SHP77 treated with DMSO at 0.1 percent for 48 hours (cell line): ENCODE data around the gene UBAP2.
"Not testable (repeated sequence)": the region's sequence is repeated elsewhere in the genome, so short reads cannot be mapped to it uniquely, and the experiment has no call there.

Experiments used
- DNase-seq: peaks from one replicate; lab custom pipeline; 2025; lab: John Stamatoyannopoulos, UW

UBAP2 gene

DNA sequence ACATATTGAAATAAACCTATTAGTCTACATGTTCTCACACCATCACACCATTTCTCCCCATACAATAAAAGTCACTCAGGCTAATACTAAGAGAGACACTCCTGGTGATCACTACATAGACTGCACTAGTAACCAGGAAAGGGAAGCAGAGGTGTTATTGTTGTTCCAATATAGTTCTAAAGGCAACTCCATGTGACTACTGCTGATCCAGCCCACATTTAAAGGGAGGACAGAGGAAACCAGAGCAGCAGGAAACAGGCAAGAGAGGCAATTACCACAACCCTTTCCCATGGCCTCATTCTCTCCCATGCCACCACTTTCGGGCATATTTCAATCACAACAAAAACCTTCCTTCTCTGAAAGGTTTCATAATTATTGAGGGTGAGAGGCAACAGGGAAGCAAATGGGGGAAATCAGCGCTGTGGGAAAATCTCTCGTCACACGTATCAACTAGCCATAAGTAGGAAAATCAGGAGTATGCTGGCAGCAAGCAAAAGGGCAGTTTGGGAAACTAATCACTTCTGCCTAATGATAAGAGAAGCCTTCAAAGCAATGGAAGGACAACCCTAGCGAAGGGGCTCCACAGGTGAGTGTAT is 1.8 kb downstream of the UBAP2 start:
- no peak for DNase-seq

DNA sequence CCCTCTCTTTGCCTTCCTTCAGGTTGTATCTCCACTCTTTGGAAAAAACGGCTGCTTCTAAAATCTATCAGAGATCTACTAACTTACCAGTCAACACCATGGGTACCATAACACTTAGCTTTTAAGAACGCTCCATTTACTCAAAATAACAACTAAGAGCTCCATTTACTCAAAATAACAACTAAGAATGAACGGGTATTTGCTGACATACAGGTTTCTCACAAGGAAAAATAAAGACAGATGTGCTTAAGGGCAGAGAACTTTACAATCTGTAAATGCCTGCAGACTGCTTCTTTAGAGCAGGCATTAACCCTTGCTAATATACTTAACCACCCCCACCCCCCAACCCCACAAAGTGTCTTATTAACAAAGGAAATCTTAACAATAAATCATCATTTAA is 2.8 kb downstream of the UBAP2 start:
- no peak for DNase-seq

DNA sequence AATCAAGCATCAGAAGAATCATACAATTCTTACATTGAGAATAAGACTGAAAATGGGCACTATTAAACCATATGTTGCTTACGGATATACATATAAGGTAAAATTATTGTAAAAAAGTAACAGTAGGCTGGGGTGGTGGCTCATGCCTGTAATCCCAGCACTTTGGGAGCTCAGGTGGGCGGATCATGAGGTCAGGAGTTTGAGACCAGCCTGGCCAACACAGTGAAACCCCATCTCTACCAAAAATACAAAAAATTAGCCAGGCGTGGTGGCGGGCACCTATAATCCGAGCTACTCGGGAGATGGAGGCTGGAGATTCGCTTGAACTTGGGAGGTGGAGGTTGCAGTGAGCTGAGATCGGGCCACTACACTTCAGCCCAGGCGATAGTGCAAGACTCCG is 6.6 kb downstream of the UBAP2 start:
- not testable (repeated sequence) for DNase-seq

GRCh38 chr9:34038851-34039250 is 9.8 kb downstream of the UBAP2 start:
- DNase-seq: not testable (repeated sequence)

DNA sequence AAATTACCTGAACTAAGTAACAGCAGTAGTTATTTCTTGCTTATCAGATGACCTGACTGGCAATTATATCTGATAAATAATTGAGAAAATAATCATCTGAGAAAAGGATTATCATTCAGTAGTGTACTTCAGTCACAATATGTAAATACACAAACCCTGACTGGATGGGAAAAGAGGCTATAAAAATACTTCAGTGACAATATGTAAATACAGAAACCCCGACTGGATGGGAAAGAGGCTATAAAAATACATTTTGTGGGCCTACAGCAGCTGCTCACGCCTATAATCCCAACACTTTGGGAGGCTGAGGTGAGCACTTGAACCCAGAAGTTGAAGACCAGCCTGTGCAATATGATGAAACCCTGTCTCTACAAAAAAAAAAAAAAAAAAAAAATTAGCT is 11.1 kb downstream of the UBAP2 start:
- no peak for DNase-seq

- DNase-seq: no peak
Observed at GRCh38 chr9:34036625-34037024, 12.1 kb downstream of the UBAP2 start.

DNA sequence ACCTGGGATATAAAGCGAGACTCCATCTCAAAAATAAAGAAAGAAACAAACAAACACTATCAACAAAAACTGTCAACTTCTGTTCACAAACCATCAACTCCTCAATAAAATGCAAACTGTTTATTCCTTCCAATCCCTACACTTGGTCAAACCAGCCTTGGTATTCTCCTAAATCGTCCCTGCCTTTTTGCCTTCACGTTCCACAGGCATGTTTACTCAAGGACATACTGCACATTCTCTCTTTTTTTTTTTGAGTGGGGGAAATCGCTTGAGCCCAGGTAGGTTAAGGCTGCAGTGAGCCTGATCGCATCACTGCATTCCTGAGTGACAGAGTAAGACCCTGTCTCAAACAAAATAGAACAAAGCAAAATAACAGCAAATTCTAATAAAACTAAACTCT is 13.0 kb downstream of the UBAP2 start:
- no peak for DNase-seq

- no peak for DNase-seq
Observed at GRCh38 chr9:34034698-34035065, 14.0 kb downstream of the UBAP2 start.

DNA sequence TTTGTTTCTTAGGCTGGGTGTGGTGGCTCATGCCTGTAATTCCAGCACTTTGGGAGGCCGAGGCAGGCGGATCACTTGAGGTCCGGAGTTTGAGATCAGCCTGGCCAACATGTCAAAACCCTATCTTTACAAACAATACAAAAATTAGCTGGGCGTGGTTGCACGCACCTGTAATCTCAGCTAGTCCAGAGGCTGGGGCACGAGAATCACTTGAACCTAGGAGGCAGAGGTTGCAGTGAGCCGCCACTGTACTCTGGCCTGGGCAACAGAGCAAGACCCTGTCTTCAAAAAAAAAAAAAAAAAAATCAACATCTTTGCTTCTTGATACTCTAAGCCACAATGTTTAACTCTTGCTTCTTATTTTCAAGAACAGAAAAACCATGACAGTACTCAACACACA is 16.1 kb downstream of the UBAP2 start:
- no peak for DNase-seq

DNA sequence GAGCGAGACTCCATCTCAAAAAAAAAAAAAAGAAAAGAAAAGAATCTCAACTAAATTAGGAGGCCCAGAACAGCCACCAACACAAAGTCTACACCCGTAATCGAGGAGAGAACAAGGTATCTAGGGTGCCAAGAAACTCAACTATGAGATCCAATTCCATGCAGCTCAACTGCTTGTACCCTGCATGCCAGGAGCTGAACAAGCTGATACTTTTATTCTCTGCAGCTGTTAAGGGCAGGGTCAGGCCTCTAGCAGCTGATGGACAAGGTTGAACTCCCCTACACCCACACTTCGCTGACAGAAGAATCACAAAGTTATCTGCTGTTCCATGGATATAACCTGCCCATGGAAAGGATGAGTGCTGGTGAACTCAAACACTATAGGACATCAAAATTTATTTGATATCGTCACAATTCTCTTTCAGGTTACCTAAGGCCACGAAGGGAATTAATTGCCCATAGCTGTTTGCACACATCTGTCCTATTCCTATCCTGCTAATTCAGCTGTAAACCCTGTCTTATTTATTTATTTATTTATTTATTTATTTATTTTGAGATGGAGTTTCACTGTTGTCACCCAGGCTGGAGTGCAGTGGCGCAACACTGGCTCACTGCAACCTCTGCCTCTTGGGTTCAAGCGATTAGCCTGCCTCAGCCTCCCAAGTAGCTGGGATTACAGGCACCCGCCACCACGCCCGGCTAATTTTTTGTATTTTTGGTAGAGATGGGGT is 20.7 kb downstream of the UBAP2 start:
- no peak for DNase-seq

GRCh38 chr9:34025811-34026210 is 22.9 kb downstream of the UBAP2 start:
- no peak for DNase-seq

DNA sequence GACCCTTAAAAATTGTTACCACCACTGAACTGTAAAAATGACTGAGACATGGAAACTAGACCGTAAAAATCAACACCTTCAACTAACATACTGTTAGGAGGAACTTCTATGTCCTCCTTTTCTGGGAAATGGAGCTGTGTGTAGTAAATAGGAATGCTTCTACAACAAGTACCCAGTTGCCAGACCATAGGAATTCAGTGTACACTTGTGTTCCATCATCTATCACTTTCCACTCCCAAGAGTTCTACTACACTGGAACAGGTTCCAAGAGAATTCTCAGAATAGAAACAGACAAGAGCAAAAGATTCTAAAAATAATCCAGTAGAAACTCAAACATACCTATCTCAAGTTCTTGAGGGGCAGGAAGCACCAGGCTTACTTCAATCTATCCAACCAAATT is 23.6 kb downstream of the UBAP2 start:
- no peak for DNase-seq

DNA sequence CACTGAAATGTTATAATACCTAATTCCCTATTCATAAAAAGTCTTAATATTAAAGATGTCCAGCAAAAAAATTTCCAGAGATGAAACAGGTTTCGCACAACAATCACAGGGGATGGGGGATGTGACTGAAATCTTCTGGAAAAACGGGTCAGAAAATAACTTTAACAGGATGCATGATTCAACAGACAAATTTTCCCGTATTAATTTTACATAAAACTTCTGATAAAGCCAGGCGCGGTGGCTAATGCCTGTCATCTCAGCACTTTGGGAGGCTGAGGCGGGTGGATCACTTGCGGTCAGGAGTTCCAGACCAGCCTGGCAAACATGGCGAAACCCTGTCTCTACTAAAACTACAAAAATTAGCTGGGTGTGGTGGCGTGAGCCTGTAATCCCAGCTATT is 24.2 kb downstream of the UBAP2 start:
- not testable (repeated sequence) for DNase-seq

GRCh38 chr9:34016149-34016548 is 32.5 kb downstream of the UBAP2 start:
- no peak for DNase-seq

- DNase-seq: no peak
Observed at GRCh38 chr9:34010979-34011378, 37.7 kb downstream of the UBAP2 start.

- no peak for DNase-seq
Observed at GRCh38 chr9:34001951-34002350, 46.7 kb downstream of the UBAP2 start.

- DNase-seq: no peak
Observed at GRCh38 chr9:34001298-34001697, 47.4 kb downstream of the UBAP2 start.

GRCh38 chr9:33995449-33995848 is 53.2 kb downstream of the UBAP2 start:
- no peak for DNase-seq

- DNase-seq: no peak
Observed at GRCh38 chr9:33993104-33993503, 55.6 kb downstream of the UBAP2 start.

- no peak for DNase-seq
Observed at GRCh38 chr9:33992632-33993031, 56.1 kb downstream of the UBAP2 start.

DNA sequence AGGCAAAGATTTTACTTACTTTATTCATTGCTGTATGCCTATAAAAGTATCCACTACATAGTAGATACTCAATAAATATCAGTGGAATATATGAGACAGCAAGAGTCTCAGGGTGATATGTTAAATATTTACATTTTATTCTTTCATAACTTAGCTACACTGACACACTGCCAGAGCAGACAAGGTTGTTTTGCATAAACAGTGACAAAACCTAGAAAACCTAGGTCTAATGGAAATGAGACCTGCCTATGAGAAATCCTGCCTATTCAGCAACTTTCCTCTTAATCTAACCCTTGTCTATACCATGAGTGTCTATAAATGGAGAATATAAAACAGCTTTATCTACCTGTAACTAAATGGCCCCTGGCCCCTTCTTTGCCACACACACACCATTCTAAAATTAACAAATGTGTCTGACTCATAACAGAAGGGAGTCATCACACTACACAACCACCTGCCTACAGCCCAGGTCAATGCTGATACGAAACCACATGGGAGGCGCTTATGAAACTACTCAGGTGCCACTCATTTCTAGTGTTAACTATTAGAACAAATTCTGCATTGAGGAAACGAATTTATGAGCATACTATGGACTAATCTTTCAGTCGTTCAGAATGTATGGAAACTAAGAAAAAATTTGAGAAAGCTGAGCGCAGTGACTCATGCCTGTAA is 60.3 kb downstream of the UBAP2 start:
- DNase-seq: no peak

DNA sequence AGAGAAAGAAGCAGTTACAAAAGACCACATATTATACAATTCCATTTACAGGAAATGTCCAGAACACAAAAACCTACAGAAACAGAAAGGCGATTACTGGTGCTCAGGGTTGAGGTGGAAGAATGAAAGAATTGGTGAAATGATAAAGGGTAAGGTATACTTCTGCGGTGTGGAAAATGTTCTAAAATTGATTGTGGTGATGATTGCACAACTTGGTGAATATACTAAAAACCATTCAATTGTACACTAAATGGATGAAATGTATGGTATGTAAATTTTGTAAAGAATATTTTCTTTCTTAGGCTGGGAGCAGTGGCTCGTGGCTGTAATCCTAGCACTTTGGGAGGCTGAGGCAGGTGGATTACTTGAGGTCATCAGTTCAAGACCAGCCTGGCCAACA is 72.3 kb downstream of the UBAP2 start:
- DNase-seq: no peak

DNA sequence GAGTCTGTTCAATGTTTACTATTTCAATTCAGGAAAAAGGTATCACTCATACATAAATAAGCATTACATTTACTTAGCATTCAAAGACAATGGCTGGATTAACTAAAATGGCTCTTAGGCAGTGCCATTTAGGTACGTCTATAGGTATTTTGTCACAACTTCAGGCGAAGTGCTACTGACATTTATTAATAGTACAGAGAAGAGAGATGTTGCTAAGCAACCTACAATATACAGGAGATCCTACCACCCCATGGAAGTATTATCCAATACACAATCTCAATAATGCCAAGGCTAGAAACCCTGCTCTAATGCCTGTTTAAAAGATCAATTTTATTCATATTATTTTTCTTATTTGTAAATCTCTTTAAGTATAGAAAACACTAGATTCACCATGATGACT is 76.0 kb downstream of the UBAP2 start:
- DNase-seq: no peak
